GM18907 (cell line): ENCODE results near the gene AP1B1.
"Not testable (repeated sequence)": the region's sequence is repeated elsewhere in the genome, so short reads cannot be mapped to it uniquely, and the experiment has no call there.

ENCODE experiments used
- ATAC-seq: cut with Tn5 transposase; IDR thresholded peaks from one replicate; pipeline ENCODE4 v1.9.1; 2021; ENCODE audit warnings: mild to moderate bottlenecking, moderate library complexity; ENCODE audit not compliant: unreplicated experiment

AP1B1 gene

GRCh38 chr22:29390270-29390669, 1.9 kb upstream of the AP1B1 start:
- ATAC-seq = no peak

GRCh38 chr22:29388759-29389090, 355 bp upstream of the AP1B1 start:
- ATAC-seq = no peak

- ATAC-seq = no peak
Measured at GRCh38 chr22:29386708-29387107, 1.7 kb downstream of the AP1B1 start.

GRCh38 chr22:29385748-29386147, 2.6 kb downstream of the AP1B1 start:
- ATAC-seq = peak; percentile 40

- ATAC-seq = no peak
Measured at GRCh38 chr22:29385151-29385704, 3.1 kb downstream of the AP1B1 start.

- no peak for ATAC-seq
Measured at GRCh38 chr22:29383740-29384139, 4.6 kb downstream of the AP1B1 start.

GRCh38 chr22:29382580-29383302, 5.6 kb downstream of the AP1B1 start:
- no peak for ATAC-seq

- ATAC-seq = no peak
Measured at GRCh38 chr22:29380856-29381255, 7.5 kb downstream of the AP1B1 start.

- no peak for ATAC-seq
Measured at GRCh38 chr22:29380032-29380781, 8.2 kb downstream of the AP1B1 start.

- no peak for ATAC-seq
Measured at GRCh38 chr22:29379258-29379657, 9.1 kb downstream of the AP1B1 start.

GRCh38 chr22:29377979-29378378, 10.4 kb downstream of the AP1B1 start:
- ATAC-seq = no peak

GRCh38 chr22:29376705-29377104, 11.7 kb downstream of the AP1B1 start:
- ATAC-seq = not testable (repeated sequence)

- no peak for ATAC-seq
Measured at GRCh38 chr22:29375398-29376076, 12.8 kb downstream of the AP1B1 start.

- ATAC-seq = not testable (repeated sequence)
Measured at GRCh38 chr22:29374806-29375205, 13.6 kb downstream of the AP1B1 start.

- no peak for ATAC-seq
Measured at GRCh38 chr22:29374401-29374800, 14.0 kb downstream of the AP1B1 start.

- no peak for ATAC-seq
Measured at GRCh38 chr22:29370537-29370936, 17.8 kb downstream of the AP1B1 start.

GRCh38 chr22:29369460-29369859, 18.9 kb downstream of the AP1B1 start:
- ATAC-seq = no peak

GRCh38 chr22:29359469-29359868, 28.9 kb downstream of the AP1B1 start:
- ATAC-seq = no peak

GRCh38 chr22:29357193-29357890, 31.0 kb downstream of the AP1B1 start:
- ATAC-seq = not testable (repeated sequence)

GRCh38 chr22:29353860-29354259, 34.5 kb downstream of the AP1B1 start:
- no peak for ATAC-seq

GRCh38 chr22:29353286-29353685, 35.1 kb downstream of the AP1B1 start:
- no peak for ATAC-seq
